ENCODE data around the gene FBXL19. TPM values are rescaled to one million over a fixed set of nuclear protein-coding genes. Genes with fewer than 3 reads are reported as not detected.

The FBXL19 gene
- total and polyA plus RNA-seq, 2 of the 13 experiments (the other 11 are each of a cell fraction or from before 2014, with no cell fraction given) = 6.0 to 13.7 TPM

GRCh38 chr16:30924076-30924912, 922 bp downstream of the FBXL19 start:
- ChIA-PET CTCF (ENCODE audit: low intra/inter-chr PET ratio, low total read pairs) (no interaction called here), POLR2A (interaction anchor here (0.6 to 1.5 kb wide), 13 partner anchors 8 to 216 kb away, joined by 3 to 7 read pairs (median 3); partner anchors contain the start of genes CTF1, ORAI3 and PHKG2)
- Histone ChIP-seq H3K79me2 (ENCODE audit: insufficient read depth, low read length) (no peaks in the 10 kb centered on the region), H3K4me1 (ENCODE audit: insufficient read depth, low read length) (peaks cover 19% of the 10 kb centered on the region), H3K9ac (ENCODE audit: insufficient read depth, low read depth, low read length) (peak overlapping the region; percentile 67), H2AFZ (ENCODE audit: low read length) (no peak overlapping the region), H3K27ac (ENCODE audit: extremely low read length, insufficient read depth, low read length) (no peak overlapping the region), H4K20me1 (ENCODE audit: insufficient read depth, low read length) (no peaks in the 10 kb centered on the region; the same call in 1 of the 2 replicates), H3K9me3 (ENCODE audit: low read length) (no peaks in the 10 kb centered on the region), H3K4me2 (ENCODE audit: low read depth, low read length) (peak overlapping the region; percentile 63), H3K4me3 (replicated peaks in 1 of 3; ENCODE audit: insufficient read depth in 1 of 3, low read depth in 2 of 3, low read length in 3 of 3) (peak overlapping the region; percentile 65 to 75 (median 68); a peak in 5 of 6 replicates), H3K36me3 (replicated peaks in 1 of 2; ENCODE audit: control insufficient read depth in 1 of 2, insufficient read depth in 2 of 2, low read length in 2 of 2) (peaks cover 1 to 9% of the 10 kb centered on the region in 2 experiments; a peak in 2 of 5 replicates), H3K27me3 (ENCODE audit: control insufficient read depth in 1 of 2, insufficient read depth in 2 of 2, low read length in 2 of 2) (no peaks in the 10 kb centered on the region; a peak in 1 of 5 replicates)
- FAIRE-seq = no peak
- no peak for DNase-seq (ENCODE audit: low spot score)
- in situ Hi-C loops (cut with HindIII; ENCODE audit: extremely low pct_ligation_motif_present, low pct_unique_long_range_greater_than_20kb) = loop anchor here (5.0 kb wide), 1 partner anchor 82 kb away; no protein-coding TSS in a partner anchor
- intact Hi-C loops (cut with micrococcal nuclease; ENCODE audit: unreplicated experiment) = loop anchor here (10.0 kb wide), 1 partner anchor 229 kb away; the partner anchor contains the start of gene SRCAP
- WGBS (ENCODE audit: low lambda C conversion rate) = 20% methylated on average over 25 of the region's 53 CpGs
- ATAC-seq = no peak
- BruUV-seq (replicated peaks) = no TSS peak
- TF ChIP-seq THAP11 (CRISPR knock-in tag; IDR thresholded peaks at IDR 0.05) = 0 out of 2 replicates have a peak, but pooled peaks have one; percentile 19
- peak; percentile 48; the same call in 1 of the 2 replicates for TF ChIP-seq RBFOX2 (IDR thresholded peaks at IDR 0.05; ENCODE audit: low read depth, low read length)
- peak; percentile 27; the same call in 1 of the 2 replicates for TF ChIP-seq HES4 (CRISPR knock-in tag; IDR thresholded peaks at IDR 0.05; ENCODE audit: borderline replicate concordance)
- TF ChIP-seq ARID4A (CRISPR knock-in tag; IDR thresholded peaks at IDR 0.05; ENCODE audit: borderline replicate concordance) = 0 out of 2 replicates have a peak, but pooled peaks have one; percentile 14
- 0 out of 2 replicates have a peak, but pooled peaks have one; percentile 24 for TF ChIP-seq ZFY (CRISPR knock-in tag; IDR thresholded peaks at IDR 0.05)
- no peak for TF ChIP-seq ZNF414 (CRISPR knock-in tag; IDR thresholded peaks at IDR 0.05)
- TF ChIP-seq YY1 (IDR thresholded peaks at IDR 0.05; ENCODE audit: insufficient read depth, insufficient replicate concordance, low read depth, low read length) = peak; percentile 59
- 0 out of 2 replicates have a peak, but pooled peaks have one; percentile 27 for TF ChIP-seq ZNF768 (CRISPR knock-in tag; IDR thresholded peaks at IDR 0.05)
- peak; percentile 31 for TF ChIP-seq IKZF4 (CRISPR knock-in tag; IDR thresholded peaks at IDR 0.05; ENCODE audit: borderline replicate concordance, low read depth, not compliant biosample characterization)
- TF ChIP-seq HNRNPK (IDR thresholded peaks at IDR 0.05; ENCODE audit: low read depth, low read length, poor library complexity, severe bottlenecking) = peak; percentile 10
- no peak for TF ChIP-seq ZNF12 (CRISPR knock-in tag; IDR thresholded peaks at IDR 0.05)
- no peak for TF ChIP-seq FOXO1 (CRISPR knock-in tag; IDR thresholded peaks at IDR 0.05)
- peak; percentile 61; the same call in 1 of the 2 replicates for TF ChIP-seq THAP7 (CRISPR knock-in tag; IDR thresholded peaks at IDR 0.05)

Data from HepG2 (cell line).